SK-N-MC (cell line): ENCODE results near the gene GABRG3.

Source experiments
- EZH2 ChIP-seq: fragments of 200-600 bp; sonication (generic); IDR thresholded peaks from one replicate; pipeline ENCODE4 v1.6.1; 2017; ENCODE audit warnings: antibody characterized with exemption
- FOXP2 ChIP-seq: optimal IDR thresholded peaks from 2 replicates; pipeline ENCODE3; 2011; ENCODE audit warnings: mild to moderate bottlenecking, moderate library complexity; ENCODE audit not compliant: insufficient read depth; ENCODE audit errors: extremely low read length, control extremely low read depth
- POLR2AphosphoS5 ChIP-seq: IDR thresholded peaks from 2 replicates; pipeline ENCODE4 v1.6.1; 2012; ENCODE audit warnings: mild to moderate bottlenecking, low read depth, low read length, borderline replicate concordance

- no peak for TF ChIP-seq EZH2
- TF ChIP-seq POLR2AphosphoS5: no peak
- no peak for TF ChIP-seq FOXP2
Measured at GRCh38 chr15:27456807-27457206, 485.8 kb downstream of the GABRG3 start.
